Ramos (cell line): ENCODE results near the gene TRIB2.

ENCODE experiments used
- in situ Hi-C: fragments of 300-500 bp; cut with MboI; formaldehyde crosslinking; loops from one replicate; pipeline ENCODE4 v1.14.3; 2022; ENCODE audit warnings: low sequenced_read_pairs; ENCODE audit not compliant: unreplicated experiment

TRIB2 gene

DNA sequence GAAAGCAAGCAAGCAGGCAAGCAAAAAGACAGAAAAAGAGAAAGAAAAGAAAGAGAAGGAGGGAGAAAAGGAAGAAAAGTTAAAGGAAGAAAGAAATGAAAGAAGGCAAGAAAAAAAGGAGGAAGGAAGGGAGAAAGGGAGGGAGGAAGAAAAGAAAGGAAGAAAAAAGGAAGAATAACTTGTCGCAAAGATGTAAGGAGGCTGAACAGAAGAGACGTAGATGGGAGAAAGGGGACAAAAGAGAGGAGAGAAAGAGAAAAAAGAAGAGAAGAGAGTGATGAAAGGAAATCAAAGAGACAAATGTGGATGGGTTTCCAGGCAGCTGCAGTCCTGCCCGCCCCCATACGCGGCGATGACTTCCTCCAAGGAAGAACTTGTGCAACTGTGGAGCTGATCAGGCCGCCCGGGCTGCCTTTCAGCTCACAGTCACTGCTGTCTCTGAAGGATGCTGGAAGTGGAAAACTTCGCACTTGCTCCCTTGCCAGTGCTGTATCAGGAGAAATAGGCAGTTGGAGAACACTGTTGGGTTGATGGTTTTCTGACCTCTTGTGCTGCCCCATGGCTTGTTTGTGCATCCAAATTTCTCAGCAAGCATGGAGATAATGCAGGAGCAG, 52.9 kb downstream of the TRIB2 start:
- in situ Hi-C loops: no loop called here

DNA sequence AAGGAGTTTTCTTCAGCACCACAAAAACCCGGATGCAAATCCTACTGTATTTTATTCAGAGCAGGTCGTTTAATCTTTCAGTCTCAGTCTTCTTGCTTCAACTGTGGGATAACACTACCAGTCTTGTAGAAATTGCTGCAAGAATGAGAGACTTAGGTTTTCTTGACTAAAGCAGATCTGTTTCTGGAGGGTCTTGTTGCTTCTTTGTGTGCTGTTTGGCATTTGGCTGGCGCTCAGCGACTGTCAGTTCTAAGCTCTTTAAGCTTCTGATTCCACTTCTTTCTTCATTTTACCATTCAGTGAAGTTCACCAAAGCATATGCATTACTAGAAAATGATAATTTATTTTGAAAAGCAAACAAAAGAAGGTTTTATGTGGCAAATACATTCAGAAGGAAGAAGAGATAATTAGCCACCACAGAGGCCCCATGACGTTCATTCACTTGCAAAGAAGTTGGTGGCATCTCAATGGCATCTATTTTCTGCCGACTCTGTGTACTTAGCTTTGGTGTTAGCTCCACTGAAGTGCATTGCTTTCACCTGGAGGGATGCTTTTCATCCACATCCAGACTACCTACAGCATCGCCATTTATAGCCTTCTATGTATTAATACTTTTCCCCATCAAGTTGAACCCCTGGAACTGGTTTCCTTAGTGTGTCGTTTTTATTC, 53.7 kb downstream of the TRIB2 start:
- in situ Hi-C loops: no loop called here

DNA sequence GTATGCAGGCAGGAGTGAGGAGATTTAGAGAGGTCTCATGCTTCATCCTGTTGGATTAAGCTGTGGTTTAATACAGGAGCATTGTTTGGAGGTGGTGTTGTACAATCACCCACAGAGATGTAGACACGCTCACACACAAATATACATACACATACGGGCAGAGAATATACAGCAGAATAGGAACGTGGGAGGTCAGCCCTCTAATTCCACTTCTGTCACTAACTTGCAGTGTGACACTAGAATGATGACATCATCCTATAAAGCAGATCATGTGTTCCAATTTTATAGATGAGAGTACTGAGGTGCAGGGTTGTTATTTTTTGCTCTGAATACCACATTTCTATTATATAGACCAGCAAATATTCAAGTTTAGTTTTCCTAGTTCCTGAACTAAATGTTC, 54.4 kb downstream of the TRIB2 start:
- in situ Hi-C loops: no loop called here

DNA sequence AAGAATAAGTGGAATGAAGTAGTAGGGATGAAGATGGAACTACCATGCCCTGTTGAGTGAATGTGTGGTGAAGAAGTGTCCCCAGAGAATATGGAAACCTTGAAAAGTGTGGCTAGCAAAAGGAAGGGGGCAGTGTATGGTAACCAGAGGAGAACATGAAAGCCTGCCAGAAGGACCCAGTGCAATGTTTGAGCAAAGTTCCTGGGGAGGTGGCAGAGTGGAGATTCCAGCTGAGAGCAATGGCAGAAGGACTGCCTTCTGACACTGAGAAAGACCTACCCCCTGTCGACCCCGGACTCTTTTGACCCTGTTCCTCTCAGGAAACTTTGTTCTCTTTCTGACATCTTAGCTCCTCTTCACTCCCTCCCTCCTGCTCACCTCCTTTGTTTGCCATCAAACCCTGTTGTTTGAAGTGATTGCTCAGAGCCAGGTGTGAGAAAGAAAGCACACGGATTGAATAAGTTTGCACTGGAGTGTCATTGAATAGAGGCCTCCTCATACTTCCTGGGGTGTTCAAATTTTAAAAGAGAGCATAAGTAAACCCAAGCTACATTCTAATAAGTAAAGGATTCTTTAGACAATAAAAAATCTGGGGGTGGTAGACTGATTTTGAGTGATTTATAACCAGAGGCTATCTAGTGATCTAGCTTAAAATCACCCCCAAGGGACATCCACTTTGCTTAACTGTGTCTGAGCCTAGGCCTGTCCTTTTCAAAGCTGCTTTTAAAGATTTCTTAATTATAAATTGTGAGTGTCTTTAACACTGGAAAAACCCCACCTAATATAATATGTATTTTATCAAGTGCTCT, 57.1 kb downstream of the TRIB2 start:
- in situ Hi-C loops: no loop called here

DNA sequence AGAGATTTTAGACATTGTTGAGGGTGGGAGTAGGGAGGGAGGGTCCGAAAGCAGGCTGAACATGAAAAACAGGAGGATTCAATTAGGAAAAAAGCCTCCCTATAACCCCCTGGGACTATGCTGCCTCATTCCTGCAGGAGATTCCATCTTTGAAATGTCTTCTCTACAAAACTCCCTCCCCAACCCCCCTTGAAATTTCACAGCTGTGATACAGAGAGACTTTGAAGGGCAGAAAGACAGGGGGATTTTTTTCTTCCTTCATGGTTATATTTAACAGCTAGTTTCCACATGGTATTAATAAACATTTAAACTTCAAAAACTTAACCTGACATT, 57.6 kb downstream of the TRIB2 start:
- in situ Hi-C loops: no loop called here

DNA sequence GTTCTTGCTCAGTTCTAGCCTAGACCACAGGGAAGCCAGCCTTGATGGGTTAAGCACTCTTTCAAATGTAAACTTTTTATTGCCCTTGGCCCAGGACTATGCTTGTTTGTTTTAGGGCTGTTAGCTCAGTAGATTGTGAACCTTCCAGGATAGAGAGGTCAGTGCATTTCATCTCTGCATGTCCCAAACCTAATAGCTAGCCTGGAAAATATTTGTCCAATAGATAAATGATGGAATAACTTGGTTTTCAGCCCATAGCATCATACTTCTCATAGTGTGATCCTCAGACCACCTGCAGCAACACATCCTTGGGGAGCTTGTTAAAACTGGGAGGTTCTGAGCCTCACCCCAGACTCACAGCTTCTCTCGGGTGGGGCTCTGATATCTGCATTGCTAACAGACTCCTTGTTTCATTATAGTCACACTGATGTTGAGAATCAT, 59.8 kb downstream of the TRIB2 start:
- in situ Hi-C loops: no loop called here

DNA sequence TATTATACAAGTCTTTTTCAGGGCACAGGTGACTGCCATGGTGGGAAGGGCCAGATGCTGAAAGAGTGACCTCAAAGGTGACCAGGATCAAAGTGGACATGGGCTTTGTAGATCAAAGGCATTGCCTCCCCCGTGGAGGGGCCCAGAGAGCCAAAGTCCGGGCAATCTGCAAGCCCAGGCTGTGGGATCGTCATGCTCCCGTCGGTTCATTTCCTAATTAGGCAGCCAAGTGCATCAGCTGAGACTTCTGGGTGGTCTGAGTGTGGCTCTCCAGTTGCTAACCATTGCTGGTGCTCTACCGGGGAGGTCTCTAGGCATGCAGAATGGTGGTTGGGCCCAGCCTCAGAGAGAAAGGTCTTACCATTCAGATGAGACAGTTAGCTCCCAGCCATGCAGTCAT, 61.6 kb downstream of the TRIB2 start:
- in situ Hi-C loops: no loop called here

DNA sequence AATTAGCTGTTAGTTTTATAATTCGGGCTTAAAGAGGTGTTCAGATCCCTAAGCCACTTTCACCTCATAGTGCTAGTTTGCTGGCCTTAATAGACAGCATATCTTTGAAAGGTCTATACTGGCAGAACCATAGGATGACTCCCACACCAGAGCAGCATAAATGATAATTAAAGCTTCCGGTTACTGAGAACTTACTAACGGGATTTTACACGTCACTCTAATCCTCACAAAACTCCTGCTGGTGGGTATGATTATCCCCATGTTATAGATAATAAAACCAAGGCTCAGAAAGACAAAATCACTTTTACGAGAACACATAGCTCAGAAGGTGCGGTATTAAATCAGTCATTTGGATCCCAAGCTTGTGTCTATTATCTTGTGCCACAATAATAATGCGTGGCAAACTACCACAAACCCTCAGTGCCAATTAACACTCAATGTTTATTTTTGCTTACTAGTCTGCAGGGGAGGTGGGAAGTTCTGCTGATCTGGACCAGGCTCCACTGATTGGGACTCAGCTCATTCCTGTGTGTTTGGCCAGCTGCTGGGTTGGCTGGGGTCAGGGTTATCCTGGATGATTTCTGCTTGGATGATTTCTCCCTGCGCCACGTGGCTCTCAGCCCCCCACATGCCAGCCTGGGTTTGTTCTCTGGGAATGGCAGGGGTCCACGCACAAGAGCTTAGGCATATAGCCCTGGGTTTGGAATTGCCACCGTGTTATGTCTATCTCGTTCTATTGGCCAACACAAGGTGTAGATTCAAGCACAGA, 62.3 kb downstream of the TRIB2 start:
- in situ Hi-C loops: no loop called here

DNA sequence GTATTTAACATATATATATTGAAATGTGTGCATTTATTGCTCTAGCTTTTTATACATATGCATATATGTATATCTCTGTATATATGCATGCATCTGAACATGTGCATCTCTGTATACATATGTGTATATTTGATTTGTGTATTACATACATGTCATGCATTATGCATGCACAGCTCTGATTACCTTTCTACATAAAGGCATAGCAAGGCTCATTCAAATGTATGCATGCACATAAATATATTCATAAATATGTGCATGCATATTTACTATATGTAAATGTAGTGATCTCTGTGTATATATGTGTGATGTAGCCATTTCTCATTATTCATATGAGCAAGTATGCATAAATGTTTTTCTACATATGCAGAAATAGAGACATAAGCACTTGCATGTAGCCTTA, 64.6 kb downstream of the TRIB2 start:
- in situ Hi-C loops: no loop called here

DNA sequence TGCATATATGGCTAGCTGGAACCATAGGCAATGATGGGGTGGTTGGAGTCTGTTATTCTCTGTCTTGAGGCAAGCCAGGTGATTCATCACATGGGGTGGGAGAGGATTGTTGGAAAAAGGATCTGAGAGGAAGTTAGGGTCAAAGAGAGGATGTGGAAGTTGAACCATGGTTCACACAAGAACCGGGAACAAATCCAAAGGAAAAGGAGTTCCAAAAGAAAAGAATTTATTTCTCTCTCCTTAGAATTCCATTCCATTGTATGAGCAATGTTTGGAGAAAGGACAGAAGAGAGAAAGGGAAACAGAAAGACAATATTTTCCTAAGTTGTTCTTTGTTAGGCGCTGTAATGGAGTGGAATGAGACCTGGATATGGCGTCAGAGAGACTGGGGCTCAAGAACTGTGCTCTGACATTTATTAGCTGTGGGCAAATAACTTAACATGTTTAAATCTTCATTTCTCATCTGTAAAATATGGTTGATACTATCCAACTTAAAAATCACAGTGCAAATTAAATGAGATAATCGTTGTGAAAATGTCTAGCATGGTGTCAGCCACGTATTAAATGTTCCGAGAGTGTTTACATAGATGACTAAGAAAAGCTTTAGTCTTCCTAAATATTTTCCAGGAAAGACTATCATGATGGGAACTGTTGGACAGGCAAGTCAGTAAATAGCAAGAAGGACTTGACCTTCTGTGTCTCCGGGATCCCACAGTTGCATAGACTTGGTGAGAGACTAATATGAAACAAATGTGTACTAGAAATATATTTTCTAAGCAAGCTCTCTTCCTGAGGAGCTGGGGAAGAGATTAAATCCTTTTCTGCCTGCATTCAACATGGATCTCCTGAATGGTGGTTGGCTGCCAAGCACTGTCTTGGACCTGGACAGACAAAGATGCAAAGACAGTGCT, 71.4 kb downstream of the TRIB2 start:
- in situ Hi-C loops: no loop called here

DNA sequence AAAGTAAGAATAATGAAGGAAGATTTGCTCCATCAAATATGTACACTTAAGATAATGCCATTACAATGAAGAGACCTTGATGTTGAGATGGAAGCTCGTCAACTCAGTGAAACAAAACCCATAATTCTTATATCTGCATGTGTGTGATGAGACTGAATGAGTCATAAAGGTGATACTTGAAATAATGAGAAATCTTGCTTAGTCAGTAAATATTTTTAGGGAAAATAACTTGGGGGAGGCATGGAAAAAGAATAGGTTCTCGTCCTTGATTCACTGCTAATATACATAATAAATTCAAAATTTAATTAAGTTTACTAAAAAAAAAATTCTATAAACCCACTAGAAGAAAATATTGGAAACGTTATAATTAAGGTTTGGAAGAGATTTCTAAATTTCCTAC, 75.2 kb downstream of the TRIB2 start:
- in situ Hi-C loops: no loop called here
